ENCODE measurements around the gene CFAP58. TPM values are rescaled to one million over a fixed set of nuclear protein-coding genes. Genes with fewer than 3 reads are reported as not detected.

CFAP58 gene
- polyA plus RNA-seq, 3 donors, result 0.16 TPM; not detected in 2

GRCh38 chr10:104309980-104310978 lies 43.4 kb upstream of the CFAP58 start:
- peak overlapping the region in 1 of 2 donors; percentile 33 for H3K27ac ChIP-seq (ENCODE audit: low read depth in 1 of 2, low read length in 2 of 2)
- H3K36me3 ChIP-seq (replicated peaks in 1 of 2; ENCODE audit: control insufficient read depth in 1 of 2, insufficient read depth in 2 of 2, low read length in 2 of 2), result peaks cover 53 to 75% of the 10 kb centered on the region in 2 donors
- Mint-ChIP-seq H3K36me3 (peaks cover 69 to 73% of the 10 kb centered on the region in 2 donors), H3K9me3 (no peaks in the 10 kb centered on the region), H3K4me1 (peaks cover 32% of the 10 kb centered on the region), H3K27me3 (ENCODE audit: low read depth in 3 of 3) (no peaks in the 10 kb centered on the region), H3K4me3 (no peak overlapping the region), H3K27ac (peak overlapping the region in 3 of 7 donors; percentile 18 to 37 (median 19))
- H3K9ac ChIP-seq (ENCODE audit: insufficient read depth, low read length, poor library complexity, severe bottlenecking), result no peak overlapping the region
- WGBS (ENCODE audit: insufficient coverage), result 96% methylated on average over 11 of the region's 15 CpGs
- no peaks in the 10 kb centered on the region for H3K9me3 ChIP-seq (replicated peaks in 1 of 2; ENCODE audit: control insufficient read depth in 1 of 2, insufficient read depth in 1 of 2, low read length in 2 of 2)
- H4K20me1 ChIP-seq (ENCODE audit: insufficient read depth, low read length), result peaks cover 87% of the 10 kb centered on the region
- no peak overlapping the region for H2AFZ ChIP-seq (ENCODE audit: insufficient read depth, low read depth, low read length, poor library complexity, severe bottlenecking)
- H3K4me2 ChIP-seq (replicated peaks; ENCODE audit: extremely low read depth, low read length, poor library complexity, severe bottlenecking), result no peak overlapping the region
- no peak for TF ChIP-seq CTCF (IDR thresholded peaks at IDR 0.05)
- peaks cover 9 to 17% of the 10 kb centered on the region in 2 donors for H3K4me1 ChIP-seq (ENCODE audit: control insufficient read depth in 1 of 2, insufficient read depth in 2 of 2, low read length in 2 of 2)
- no peak for DNase-seq
- H3K79me2 ChIP-seq (ENCODE audit: insufficient read depth, low read length), result peaks cover 54% of the 10 kb centered on the region
- H3K27me3 ChIP-seq (ENCODE audit: control insufficient read depth in 2 of 2, insufficient read depth in 2 of 2, low read length in 2 of 2), result no peaks in the 10 kb centered on the region
- intact Hi-C loops (cut with micrococcal nuclease), result loop anchor here in 1 of 2 donors (5.0 to 10.0 kb wide), 2 partner anchors 37 to 265 kb away; no protein-coding TSS in a partner anchor
- no peak overlapping the region for H3K4me3 ChIP-seq (replicated peaks in 1 of 3; ENCODE audit: low read depth in 2 of 3, low read length in 3 of 3)

DNA sequence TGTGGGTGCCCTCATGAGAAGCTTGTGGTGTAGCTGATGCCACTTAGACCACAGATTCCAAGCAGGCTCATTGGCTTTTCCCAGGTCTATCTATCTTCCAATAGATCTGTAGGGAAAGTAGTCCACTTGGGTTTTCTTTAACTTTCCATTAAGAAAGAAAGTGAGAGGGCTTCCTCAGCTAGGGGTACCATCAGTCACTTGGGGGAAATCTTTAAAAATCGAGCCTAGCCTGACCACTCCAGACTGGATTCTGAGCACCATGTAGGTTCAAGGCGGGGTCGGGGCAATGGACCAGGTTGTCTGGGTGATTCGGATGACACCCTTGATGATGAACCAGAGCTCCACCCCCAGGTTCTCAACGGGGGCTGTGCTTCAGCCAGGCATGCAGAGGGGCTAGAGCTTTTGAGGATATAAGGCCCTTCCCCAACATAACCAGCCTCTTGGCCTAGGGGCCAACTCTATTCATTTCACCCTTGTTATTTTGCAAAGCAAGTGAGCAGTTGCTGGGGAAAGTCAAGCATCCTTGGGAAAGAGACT lies 42.4 kb upstream of the CFAP58 start:
- Mint-ChIP-seq H3K36me3 (peaks cover 79 to 82% of the 10 kb centered on the region in 2 donors), H3K9me3 (no peaks in the 10 kb centered on the region), H3K27me3 (ENCODE audit: low read depth in 3 of 3) (no peaks in the 10 kb centered on the region), H3K27ac (peak overlapping the region in 3 of 7 donors; percentile 4 to 79 (median 13)), H3K4me1 (peaks cover 24% of the 10 kb centered on the region), H3K4me3 (no peak overlapping the region)
- peaks cover 64% of the 10 kb centered on the region for H3K79me2 ChIP-seq (ENCODE audit: insufficient read depth, low read length)
- peaks cover 62 to 84% of the 10 kb centered on the region in 2 donors for H3K36me3 ChIP-seq (replicated peaks in 1 of 2; ENCODE audit: control insufficient read depth in 1 of 2, insufficient read depth in 2 of 2, low read length in 2 of 2)
- TF ChIP-seq CTCF (IDR thresholded peaks at IDR 0.05), result no peak
- DNase-seq, result no peak
- WGBS (ENCODE audit: insufficient coverage), result 96% methylated on average over 4 of the region's 5 CpGs
- peaks cover 96% of the 10 kb centered on the region for H4K20me1 ChIP-seq (ENCODE audit: insufficient read depth, low read length)
- no peaks in the 10 kb centered on the region for H3K9me3 ChIP-seq (replicated peaks in 1 of 2; ENCODE audit: control insufficient read depth in 1 of 2, insufficient read depth in 1 of 2, low read length in 2 of 2)
- H3K27ac ChIP-seq (ENCODE audit: low read depth in 1 of 2, low read length in 2 of 2), result peak overlapping the region in 1 of 2 donors; percentile 33
- no peak overlapping the region for H3K4me3 ChIP-seq (replicated peaks in 1 of 3; ENCODE audit: low read depth in 2 of 3, low read length in 3 of 3)
- H2AFZ ChIP-seq (ENCODE audit: insufficient read depth, low read depth, low read length, poor library complexity, severe bottlenecking), result no peak overlapping the region
- no peak overlapping the region for H3K4me2 ChIP-seq (replicated peaks; ENCODE audit: extremely low read depth, low read length, poor library complexity, severe bottlenecking)
- H3K27me3 ChIP-seq (ENCODE audit: control insufficient read depth in 2 of 2, insufficient read depth in 2 of 2, low read length in 2 of 2), result no peaks in the 10 kb centered on the region
- peaks cover 0 to 8% of the 10 kb centered on the region in 2 donors for H3K4me1 ChIP-seq (ENCODE audit: control insufficient read depth in 1 of 2, insufficient read depth in 2 of 2, low read length in 2 of 2)
- H3K9ac ChIP-seq (ENCODE audit: insufficient read depth, low read length, poor library complexity, severe bottlenecking), result no peak overlapping the region
- intact Hi-C loops (cut with micrococcal nuclease), result no loop called here
